Measurements from ENCODE around the gene RGS7.

Gene RGS7

GRCh38 chr1:240820816-240821215, 536.2 kb downstream of the RGS7 start:
- DNase-seq = no peak

- DNase-seq = no peak
These were observed 540.5 kb downstream of the RGS7 start for GRCh38 chr1:240816472-240816871.

GRCh38 chr1:240813720-240814119, 543.3 kb downstream of the RGS7 start:
- DNase-seq = no peak

GRCh38 chr1:240811256-240811655, 545.7 kb downstream of the RGS7 start:
- no peak for DNase-seq

GRCh38 chr1:240808381-240808780, 548.6 kb downstream of the RGS7 start:
- DNase-seq = no peak

GRCh38 chr1:240806200-240806745, 550.7 kb downstream of the RGS7 start:
- DNase-seq = no peak

GRCh38 chr1:240804475-240804874, 552.5 kb downstream of the RGS7 start:
- no peak for DNase-seq

- peak; percentile 8 for DNase-seq
These were observed 553.9 kb downstream of the RGS7 start for GRCh38 chr1:240803151-240803550.

GRCh38 chr1:240802271-240802670, 554.7 kb downstream of the RGS7 start:
- DNase-seq = no peak

GRCh38 chr1:240801442-240801841, 555.6 kb downstream of the RGS7 start:
- no peak for DNase-seq

GRCh38 chr1:240800291-240800690, 556.7 kb downstream of the RGS7 start:
- no peak for DNase-seq

- DNase-seq = no peak
These were observed 560.0 kb downstream of the RGS7 start for GRCh38 chr1:240797050-240797449.

GRCh38 chr1:240794046-240794843, 562.8 kb downstream of the RGS7 start:
- no peak for DNase-seq

GRCh38 chr1:240792915-240793529, 564.0 kb downstream of the RGS7 start:
- DNase-seq = no peak

- no peak for DNase-seq
These were observed 566.1 kb downstream of the RGS7 start for GRCh38 chr1:240790856-240791255.

- no peak for DNase-seq
These were observed 570.1 kb downstream of the RGS7 start for GRCh38 chr1:240786880-240787279.

- DNase-seq = no peak
These were observed 572.2 kb downstream of the RGS7 start for GRCh38 chr1:240784776-240785175.

- DNase-seq = peak; percentile 46
These were observed 573.3 kb downstream of the RGS7 start for GRCh38 chr1:240783728-240784137.

GRCh38 chr1:240776237-240776636, 580.8 kb downstream of the RGS7 start:
- DNase-seq = no peak

- DNase-seq = no peak
These were observed 584.9 kb downstream of the RGS7 start for GRCh38 chr1:240772131-240772530.

- no peak for DNase-seq
These were observed 585.6 kb downstream of the RGS7 start for GRCh38 chr1:240771450-240771849.

- DNase-seq = no peak
These were observed 588.0 kb downstream of the RGS7 start for GRCh38 chr1:240768979-240769378.

- DNase-seq = no peak
These were observed 590.2 kb downstream of the RGS7 start for GRCh38 chr1:240766831-240767230.

- DNase-seq = no peak
These were observed 591.2 kb downstream of the RGS7 start for GRCh38 chr1:240765732-240766363.

All from NCI-H774 (cell line).